Neural progenitor cell (in vitro differentiated cells): Measurements from ENCODE around the gene NUFIP1.

ENCODE experiments used
- EZH2 ChIP-seq: fragments of 200-600 bp; sonication (generic); IDR thresholded peaks from 2 replicates; pipeline ENCODE4 v1.6.1; 2017; ENCODE audit warnings: antibody characterized with exemption, mild to moderate bottlenecking, moderate library complexity
- TF ChIP-seq, protein P1 (sequence below): fragments of 200-600 bp; sonication (generic); IDR thresholded peaks from 2 replicates; pipeline ENCODE4 v1.5.1; 2017; ENCODE audit warnings: antibody characterized with exemption, mild to moderate bottlenecking

DNA sequence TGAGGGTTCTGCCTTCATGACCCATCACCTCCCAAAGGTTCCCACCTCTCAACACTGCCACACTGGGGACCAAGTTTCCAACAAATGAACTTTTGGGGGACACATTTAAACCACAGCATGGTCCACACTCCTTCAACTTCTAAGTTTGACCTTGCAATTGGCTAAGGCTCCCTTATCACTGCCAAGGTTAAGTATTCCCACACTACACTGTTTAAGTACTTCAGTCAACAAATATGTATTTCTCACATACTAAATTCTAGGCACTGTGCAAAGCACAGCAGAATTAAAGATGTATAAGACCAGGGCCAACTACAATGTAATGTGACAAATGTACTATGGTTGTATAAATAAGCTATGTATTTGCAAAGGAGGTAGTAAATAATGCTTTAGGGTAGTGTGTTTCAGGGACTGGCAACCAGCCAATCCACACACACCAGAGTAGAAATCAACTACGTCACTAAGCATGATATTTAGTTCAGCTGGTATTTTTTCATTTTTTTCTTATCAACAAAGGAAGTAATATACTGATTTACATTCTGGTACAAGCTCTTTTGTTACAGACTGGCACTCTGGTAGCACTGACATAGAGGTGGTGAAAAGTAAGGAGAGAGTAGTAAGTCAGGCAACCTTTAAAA is 12.2 kb downstream of the NUFIP1 start:
- TF ChIP-seq, protein P1, sequence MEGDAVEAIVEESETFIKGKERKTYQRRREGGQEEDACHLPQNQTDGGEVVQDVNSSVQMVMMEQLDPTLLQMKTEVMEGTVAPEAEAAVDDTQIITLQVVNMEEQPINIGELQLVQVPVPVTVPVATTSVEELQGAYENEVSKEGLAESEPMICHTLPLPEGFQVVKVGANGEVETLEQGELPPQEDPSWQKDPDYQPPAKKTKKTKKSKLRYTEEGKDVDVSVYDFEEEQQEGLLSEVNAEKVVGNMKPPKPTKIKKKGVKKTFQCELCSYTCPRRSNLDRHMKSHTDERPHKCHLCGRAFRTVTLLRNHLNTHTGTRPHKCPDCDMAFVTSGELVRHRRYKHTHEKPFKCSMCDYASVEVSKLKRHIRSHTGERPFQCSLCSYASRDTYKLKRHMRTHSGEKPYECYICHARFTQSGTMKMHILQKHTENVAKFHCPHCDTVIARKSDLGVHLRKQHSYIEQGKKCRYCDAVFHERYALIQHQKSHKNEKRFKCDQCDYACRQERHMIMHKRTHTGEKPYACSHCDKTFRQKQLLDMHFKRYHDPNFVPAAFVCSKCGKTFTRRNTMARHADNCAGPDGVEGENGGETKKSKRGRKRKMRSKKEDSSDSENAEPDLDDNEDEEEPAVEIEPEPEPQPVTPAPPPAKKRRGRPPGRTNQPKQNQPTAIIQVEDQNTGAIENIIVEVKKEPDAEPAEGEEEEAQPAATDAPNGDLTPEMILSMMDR, result no peak
- TF ChIP-seq EZH2, result no peak
